ENCODE data around the gene SLX9. TPM values are rescaled to one million over a fixed set of nuclear protein-coding genes. Genes with fewer than 3 reads are reported as not detected.

The SLX9 gene
- total and polyA plus RNA-seq, 7 donors = 9.7 to 38.8 (median 20.7) TPM

DNA sequence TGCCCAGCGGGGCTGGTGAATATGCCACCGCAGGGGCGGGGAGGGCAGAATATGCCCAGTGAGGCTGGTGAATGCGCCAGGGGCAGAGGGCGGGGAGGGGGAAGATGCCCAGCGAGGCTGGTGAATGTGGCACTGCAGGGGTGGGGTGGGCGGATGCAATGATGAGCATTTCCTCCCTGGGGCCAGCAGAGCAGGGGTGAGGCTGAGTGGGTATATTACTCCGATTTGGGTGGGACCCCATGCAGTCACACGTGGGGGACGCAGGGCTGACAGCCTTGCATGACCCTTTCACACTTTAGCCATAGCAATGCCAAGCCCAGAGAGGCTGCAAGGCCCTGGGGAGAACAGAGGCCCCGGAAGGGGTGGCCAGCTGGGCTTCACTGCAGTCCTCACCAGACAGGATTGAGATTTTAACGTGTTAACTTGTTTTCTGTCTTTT lies 9.3 kb upstream of the SLX9 start:
- Histone ChIP-seq H3K4me1 (peaks cover 0 to 35% (median 24%) of the 10 kb centered on the region in 4 donors), H3K36me3 (no peaks in the 10 kb centered on the region), H3K9me3 (no peaks in the 10 kb centered on the region), H3K27ac (no peak overlapping the region), H3K4me3 (no peak overlapping the region), H3K27me3 (peaks cover 10 to 75% (median 42%) of the 10 kb centered on the region in 3 donors)
- TF ChIP-seq POLR2A (IDR thresholded peaks at IDR 0.05) = no peak
- TF ChIP-seq POLR2AphosphoS5 (IDR thresholded peaks at IDR 0.05) = no peak
- TF ChIP-seq, protein P1, sequence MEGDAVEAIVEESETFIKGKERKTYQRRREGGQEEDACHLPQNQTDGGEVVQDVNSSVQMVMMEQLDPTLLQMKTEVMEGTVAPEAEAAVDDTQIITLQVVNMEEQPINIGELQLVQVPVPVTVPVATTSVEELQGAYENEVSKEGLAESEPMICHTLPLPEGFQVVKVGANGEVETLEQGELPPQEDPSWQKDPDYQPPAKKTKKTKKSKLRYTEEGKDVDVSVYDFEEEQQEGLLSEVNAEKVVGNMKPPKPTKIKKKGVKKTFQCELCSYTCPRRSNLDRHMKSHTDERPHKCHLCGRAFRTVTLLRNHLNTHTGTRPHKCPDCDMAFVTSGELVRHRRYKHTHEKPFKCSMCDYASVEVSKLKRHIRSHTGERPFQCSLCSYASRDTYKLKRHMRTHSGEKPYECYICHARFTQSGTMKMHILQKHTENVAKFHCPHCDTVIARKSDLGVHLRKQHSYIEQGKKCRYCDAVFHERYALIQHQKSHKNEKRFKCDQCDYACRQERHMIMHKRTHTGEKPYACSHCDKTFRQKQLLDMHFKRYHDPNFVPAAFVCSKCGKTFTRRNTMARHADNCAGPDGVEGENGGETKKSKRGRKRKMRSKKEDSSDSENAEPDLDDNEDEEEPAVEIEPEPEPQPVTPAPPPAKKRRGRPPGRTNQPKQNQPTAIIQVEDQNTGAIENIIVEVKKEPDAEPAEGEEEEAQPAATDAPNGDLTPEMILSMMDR (IDR thresholded peaks at IDR 0.05) = no peak
- TF ChIP-seq EP300 (IDR thresholded peaks at IDR 0.05) = no peak
- intact Hi-C loops (cut with DNase I) = loop anchor here (5.0 kb wide), 2 partner anchors 113 to 128 kb away; partner anchors contain the start of genes SUMO3 and UBE2G2
- DNase-seq = no peak
- WGBS, 2 donors = 23 to 27% methylated on average over 12 of the region's 12 CpGs

- Histone ChIP-seq H3K27me3 (peaks cover 10 to 75% (median 42%) of the 10 kb centered on the region in 3 donors), H3K27ac (no peak overlapping the region), H3K9me3 (no peaks in the 10 kb centered on the region), H3K36me3 (no peaks in the 10 kb centered on the region), H3K4me3 (peak overlapping the region in 2 of 4 donors; percentile 52 to 65), H3K4me1 (peaks cover 0 to 35% (median 24%) of the 10 kb centered on the region in 4 donors)
- 3 to 4% methylated on average over 19 of the region's 19 CpGs for WGBS, 2 donors
- intact Hi-C loops (cut with DNase I) = loop anchor here (5.0 kb wide), 2 partner anchors 114 to 129 kb away; partner anchors contain the start of genes SUMO3 and UBE2G2
- no peak for DNase-seq
- no peak for TF ChIP-seq POLR2A (IDR thresholded peaks at IDR 0.05)
Measured at GRCh38 chr21:44931137-44931500, 8.7 kb upstream of the SLX9 start.

- Histone ChIP-seq H3K27me3 (peaks cover 10 to 75% (median 42%) of the 10 kb centered on the region in 3 donors), H3K4me1 (peaks cover 0 to 35% (median 24%) of the 10 kb centered on the region in 4 donors), H3K4me3 (peak overlapping the region; percentile 11 to 65 (median 48)), H3K36me3 (no peaks in the 10 kb centered on the region), H3K9me3 (no peaks in the 10 kb centered on the region), H3K27ac (peak overlapping the region in 2 of 4 donors; percentile 7 to 41)
- no peak for TF ChIP-seq POLR2A (IDR thresholded peaks at IDR 0.05)
- TF ChIP-seq POLR2AphosphoS5 (IDR thresholded peaks at IDR 0.05) = no peak
- TF ChIP-seq, protein P1 (IDR thresholded peaks at IDR 0.05) = no peak
- TF ChIP-seq EP300 (IDR thresholded peaks at IDR 0.05) = no peak
- DNase-seq = no peak
- intact Hi-C loops (cut with DNase I) = loop anchor here (1.0 to 5.0 kb wide), 3 partner anchors 39 to 129 kb away; partner anchors contain the start of genes SUMO3 and UBE2G2
- WGBS, 2 donors = 1 to 3% methylated on average over 78 of the region's 78 CpGs
Measured at GRCh38 chr21:44931501-44932407, 8.1 kb upstream of the SLX9 start.

DNA sequence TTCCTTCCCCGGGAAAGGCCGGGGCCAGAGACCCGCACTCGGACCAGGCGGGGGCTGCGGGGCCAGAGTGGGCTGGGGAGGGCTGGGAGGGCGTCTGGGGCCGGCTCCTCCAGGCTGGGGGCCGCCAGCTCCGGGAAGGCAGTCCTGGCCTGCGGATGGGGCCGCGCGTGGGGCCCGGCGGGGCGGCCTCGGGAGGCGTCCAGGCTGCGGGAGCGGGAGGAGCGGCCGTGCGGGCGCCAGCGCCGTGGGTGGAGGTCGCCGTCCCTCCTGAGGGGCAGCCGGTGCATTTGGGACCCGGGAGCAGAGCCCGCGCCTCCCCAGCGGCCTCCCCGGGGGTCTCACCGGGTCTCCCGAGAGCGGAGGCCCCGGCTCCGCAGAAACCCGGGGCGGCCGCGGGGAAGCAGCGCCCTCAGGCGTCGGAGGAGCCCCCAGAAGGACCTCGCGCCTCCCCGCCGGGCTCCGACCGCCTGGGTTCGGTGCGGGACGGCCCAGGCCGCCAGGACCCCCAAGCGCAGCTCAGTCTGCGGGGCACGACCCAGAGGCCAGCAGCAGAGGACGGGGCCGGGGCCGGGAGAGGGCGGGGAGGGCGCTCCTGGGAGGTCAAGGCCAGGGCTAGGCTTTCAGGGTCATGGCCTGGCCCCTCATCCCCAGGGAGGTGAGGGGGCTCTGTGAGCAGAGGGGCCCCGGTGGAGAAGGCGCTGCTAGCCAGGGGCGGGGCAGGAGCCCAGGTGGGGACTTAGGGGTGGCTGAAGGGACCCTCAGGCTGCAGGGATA lies 7.2 kb upstream of the SLX9 start:
- H3K4me1 ChIP-seq = peaks cover 0 to 29% (median 24%) of the 10 kb centered on the region in 4 donors
- H3K4me3 ChIP-seq = peak overlapping the region; percentile 11 to 65 (median 48)
- no peaks in the 10 kb centered on the region for H3K36me3 ChIP-seq
- TF ChIP-seq POLR2A (IDR thresholded peaks at IDR 0.05) = no peak
- no peak for TF ChIP-seq POLR2AphosphoS5 (IDR thresholded peaks at IDR 0.05)
- TF ChIP-seq, protein P1 (IDR thresholded peaks at IDR 0.05) = peak in 3 of 4 experiments; percentile 32 to 75 (median 39)
- intact Hi-C loops (cut with DNase I) = loop anchor here (1.0 to 5.0 kb wide), 3 partner anchors 40 to 130 kb away; partner anchors contain the start of genes SUMO3 and UBE2G2
- DNase-seq = no peak
- H3K9me3 ChIP-seq = no peaks in the 10 kb centered on the region
- 2% methylated on average over 68 of the region's 68 CpGs for WGBS, 2 donors
- peaks cover 10 to 67% (median 42%) of the 10 kb centered on the region in 3 donors for H3K27me3 ChIP-seq
- peak overlapping the region in 2 of 4 donors; percentile 7 to 41 for H3K27ac ChIP-seq

Measured in sigmoid colon (tissue), 7 donors.